IPS-11a (cell line): ENCODE measurements around the gene INSYN2B.

Experiments
- H3K4me3 ChIP-seq: one replicate; pipeline ENCODE4 v1.5.1; 2013; ENCODE audit warnings: low read depth, low read length, control low read depth

The INSYN2B gene

GRCh38 chr5:169895926-169896325 is 84.4 kb downstream of the INSYN2B start:
- no peak overlapping the region for H3K4me3 ChIP-seq

DNA sequence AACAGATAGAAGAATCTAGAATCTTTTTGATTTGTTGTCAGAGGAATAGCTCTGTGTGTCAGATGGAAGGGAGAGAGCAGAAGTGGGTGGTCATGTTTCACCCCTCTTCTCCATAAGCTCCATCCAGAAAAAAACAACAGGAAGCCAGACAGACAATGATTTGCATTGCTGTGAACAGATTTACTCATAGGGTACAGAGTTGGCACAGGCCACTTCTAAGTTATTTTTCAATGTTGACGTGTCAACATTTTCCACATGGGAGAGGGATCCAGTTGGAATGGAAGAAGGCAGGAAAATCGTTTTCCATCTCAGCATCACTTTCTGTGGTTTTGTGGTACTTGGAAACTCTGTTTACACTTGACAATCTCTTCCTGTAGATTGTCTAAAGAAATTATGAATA is 86.7 kb downstream of the INSYN2B start:
- no peak overlapping the region for H3K4me3 ChIP-seq

DNA sequence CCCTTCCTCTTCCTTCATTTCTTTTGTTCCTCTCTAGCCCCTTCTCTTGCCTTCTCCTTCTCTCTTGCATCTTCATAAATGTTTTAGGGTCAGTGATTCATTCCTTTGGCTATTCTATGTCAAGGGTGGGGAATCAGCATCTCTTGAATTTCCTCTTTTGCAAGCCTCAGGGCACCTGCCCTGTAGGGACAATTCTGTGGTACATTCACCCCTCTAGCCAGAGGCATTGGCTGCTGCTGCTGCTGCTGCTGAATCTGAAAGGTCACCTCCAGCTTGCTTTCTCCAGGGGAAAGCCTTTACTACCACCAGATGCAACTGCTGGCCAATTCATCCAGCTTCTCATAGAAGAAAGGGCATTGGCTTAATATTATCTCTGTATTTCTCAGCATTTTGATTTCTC is 87.3 kb downstream of the INSYN2B start:
- H3K4me3 ChIP-seq, result no peak overlapping the region

- H3K4me3 ChIP-seq, result no peak overlapping the region
Observed at GRCh38 chr5:169889572-169889971, 90.7 kb downstream of the INSYN2B start.

GRCh38 chr5:169886677-169887076 is 93.6 kb downstream of the INSYN2B start:
- no peak overlapping the region for H3K4me3 ChIP-seq

GRCh38 chr5:169886033-169886432 is 94.3 kb downstream of the INSYN2B start:
- no peak overlapping the region for H3K4me3 ChIP-seq

- H3K4me3 ChIP-seq, result no peak overlapping the region
Observed at GRCh38 chr5:169881702-169882303, 98.5 kb downstream of the INSYN2B start.

- H3K4me3 ChIP-seq, result no peak overlapping the region
Observed at GRCh38 chr5:169880785-169881184, 99.5 kb downstream of the INSYN2B start.

DNA sequence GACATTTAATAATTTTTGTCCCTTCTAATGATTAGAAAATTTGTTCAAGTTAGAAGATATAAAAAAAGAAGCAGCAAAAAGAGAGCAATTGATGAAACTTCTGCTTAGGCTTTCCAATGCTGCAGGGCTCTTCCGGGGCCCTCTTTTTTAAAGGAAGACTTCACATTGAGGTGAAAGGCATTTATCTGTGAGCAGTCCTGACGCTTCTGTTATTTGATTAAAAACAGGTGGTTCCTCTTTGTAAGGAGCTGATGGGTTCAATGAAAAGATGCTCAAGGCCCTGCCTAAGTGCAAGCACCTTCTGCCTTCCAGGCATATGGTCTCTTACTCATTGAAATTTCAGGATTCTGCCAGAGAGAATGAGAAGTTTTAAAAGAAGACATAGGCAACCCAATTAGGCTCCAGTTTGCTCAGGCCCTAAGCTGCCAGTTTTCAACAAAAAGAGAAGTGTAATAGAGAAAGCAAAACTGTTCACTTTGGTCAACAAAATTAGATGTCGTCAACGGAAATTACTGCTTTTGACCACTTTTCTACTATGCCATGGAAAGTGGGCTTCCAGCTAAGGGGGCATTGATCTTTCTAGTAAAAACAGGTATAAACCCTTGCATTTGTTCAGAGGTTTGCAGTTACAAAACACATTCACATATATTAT is 100.2 kb downstream of the INSYN2B start:
- H3K4me3 ChIP-seq, result no peak overlapping the region

DNA sequence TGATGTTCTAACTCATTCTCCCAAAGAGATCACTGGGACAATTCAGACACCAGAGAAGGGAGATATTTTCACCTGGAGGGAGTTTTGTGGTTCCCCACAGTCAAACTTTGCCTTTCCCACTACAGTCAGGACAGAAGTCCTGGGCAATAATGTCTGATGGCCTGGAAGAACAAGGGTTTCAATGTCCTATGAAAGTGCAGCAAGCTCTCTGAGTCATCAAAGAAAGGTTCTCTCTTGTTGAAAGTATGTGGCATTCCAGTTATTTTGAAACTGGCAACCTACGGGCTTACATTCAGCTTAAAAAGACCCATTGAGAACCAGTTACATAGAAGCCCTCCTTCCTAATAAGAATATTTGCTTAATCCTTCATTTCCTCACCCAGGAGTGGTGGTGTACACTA is 103.9 kb downstream of the INSYN2B start:
- H3K4me3 ChIP-seq, result no peak overlapping the region

GRCh38 chr5:169875731-169876130 is 104.6 kb downstream of the INSYN2B start:
- H3K4me3 ChIP-seq, result no peak overlapping the region

GRCh38 chr5:169875091-169875728 is 105.1 kb downstream of the INSYN2B start:
- H3K4me3 ChIP-seq, result no peak overlapping the region

DNA sequence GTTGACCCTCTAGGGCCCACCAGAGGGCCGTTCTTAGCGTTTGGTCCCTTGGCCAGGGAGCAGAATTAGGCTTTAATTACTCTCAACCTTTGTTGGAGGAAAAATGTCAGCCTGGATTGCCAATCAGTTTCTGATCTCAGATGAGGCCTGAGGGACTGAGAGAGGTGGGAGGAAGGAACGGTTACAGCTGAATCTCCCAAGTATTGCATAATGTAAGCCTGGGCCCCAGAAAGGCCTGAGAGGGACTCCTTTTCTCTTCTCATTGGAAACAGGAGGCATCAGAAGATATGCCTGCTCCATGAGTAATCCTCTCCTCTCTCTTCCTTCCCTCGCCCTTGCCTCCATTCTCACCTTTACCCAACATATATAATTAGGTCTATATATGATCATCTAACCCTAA is 105.7 kb downstream of the INSYN2B start:
- no peak overlapping the region for H3K4me3 ChIP-seq

- no peak overlapping the region for H3K4me3 ChIP-seq
Observed at GRCh38 chr5:169873642-169874041, 106.7 kb downstream of the INSYN2B start.

DNA sequence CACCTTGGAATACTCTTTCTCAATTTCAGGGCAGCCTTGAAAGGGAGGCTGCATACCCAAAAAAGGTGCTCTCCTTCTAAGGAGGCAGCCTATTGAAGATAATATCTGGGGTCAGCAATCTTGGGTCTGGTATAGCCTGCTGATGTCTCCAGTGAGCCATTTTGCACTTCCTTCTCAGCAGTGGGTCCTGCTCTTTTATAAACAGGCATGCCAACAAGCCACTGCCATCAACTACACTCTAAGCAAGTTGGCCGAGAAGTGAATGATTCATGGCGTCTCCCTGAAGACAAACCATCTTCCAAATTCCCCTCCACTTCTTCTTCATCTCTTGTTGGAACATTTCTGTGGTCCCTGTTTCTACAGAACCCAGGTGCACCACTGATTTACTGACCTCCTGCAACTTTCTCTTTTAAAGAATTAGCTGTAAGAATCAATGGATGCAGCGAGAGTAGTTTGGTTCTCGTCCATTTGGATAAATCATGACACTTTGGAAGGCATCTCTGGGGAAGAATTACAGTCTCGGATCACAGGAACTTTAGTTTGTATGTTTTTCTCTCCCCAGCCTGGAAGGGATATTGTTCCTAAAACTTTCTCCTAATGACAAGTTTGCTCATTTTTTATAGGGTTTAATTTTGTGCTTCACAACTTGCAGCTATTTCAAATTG is 108.3 kb downstream of the INSYN2B start:
- H3K4me3 ChIP-seq, result no peak overlapping the region

GRCh38 chr5:169870211-169870610 is 110.1 kb downstream of the INSYN2B start:
- no peak overlapping the region for H3K4me3 ChIP-seq

GRCh38 chr5:169869066-169869465 is 111.2 kb downstream of the INSYN2B start:
- H3K4me3 ChIP-seq, result no peak overlapping the region

DNA sequence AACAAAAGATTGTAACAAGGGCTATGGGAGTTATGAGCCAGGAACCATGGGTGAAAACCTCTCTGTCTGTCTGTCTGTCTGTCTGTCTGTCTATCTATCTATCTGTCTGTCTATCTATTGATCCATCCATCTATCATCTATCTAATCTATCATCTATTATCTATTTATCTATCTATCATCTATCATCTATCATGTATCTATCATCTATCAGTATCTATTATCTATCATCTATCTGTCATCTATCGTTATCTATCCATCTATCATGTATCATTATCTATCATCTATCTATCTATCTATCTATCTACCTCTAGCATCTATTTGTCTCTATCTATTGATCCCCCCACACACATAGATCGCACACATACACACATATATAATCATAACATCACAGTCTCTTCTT is 112.9 kb downstream of the INSYN2B start:
- H3K4me3 ChIP-seq, result no peak overlapping the region

GRCh38 chr5:169864483-169864882 is 115.8 kb downstream of the INSYN2B start:
- H3K4me3 ChIP-seq, result no peak overlapping the region

- no peak overlapping the region for H3K4me3 ChIP-seq
Observed at GRCh38 chr5:169862391-169862811, 117.9 kb downstream of the INSYN2B start.

DNA sequence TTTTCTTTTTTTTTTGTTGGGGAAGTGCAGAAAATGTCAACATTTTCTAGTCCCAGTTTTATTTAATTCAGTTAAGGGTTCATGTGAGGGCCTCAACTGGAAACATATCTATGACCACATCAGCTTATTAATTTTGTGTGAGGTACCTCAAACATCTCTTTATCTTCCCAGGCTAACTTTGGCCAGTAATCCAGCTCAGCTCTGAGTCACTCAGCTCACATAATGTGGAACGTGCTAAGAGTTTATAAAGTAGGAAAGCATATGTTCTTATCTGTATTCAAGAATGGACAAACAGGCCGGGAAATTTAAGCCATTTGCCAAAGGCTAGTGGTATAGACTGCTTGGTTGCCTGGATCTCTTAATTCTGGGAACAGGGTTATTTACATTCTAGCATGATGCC is 118.4 kb downstream of the INSYN2B start:
- H3K4me3 ChIP-seq, result no peak overlapping the region

DNA sequence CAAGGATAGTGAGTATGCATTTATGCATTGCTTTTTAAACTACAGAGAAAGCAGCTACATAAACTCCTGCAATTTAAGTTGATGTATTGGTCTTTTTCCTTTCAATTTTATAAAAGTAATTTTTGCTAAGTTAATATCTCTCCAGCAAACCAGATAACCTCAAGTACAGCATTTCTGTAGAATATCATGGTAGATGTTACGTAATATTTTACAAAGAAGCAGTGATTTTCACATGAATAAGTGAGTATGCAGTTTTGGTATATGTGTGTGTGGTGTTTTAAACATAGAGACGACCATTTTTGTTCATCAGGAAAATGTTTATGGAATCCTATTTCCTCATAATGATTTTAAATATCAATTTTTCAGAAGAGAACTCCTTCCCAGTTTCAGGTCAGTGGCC is 118.9 kb downstream of the INSYN2B start:
- H3K4me3 ChIP-seq, result no peak overlapping the region
